ENCODE data around the gene ANKRD50.

DNA sequence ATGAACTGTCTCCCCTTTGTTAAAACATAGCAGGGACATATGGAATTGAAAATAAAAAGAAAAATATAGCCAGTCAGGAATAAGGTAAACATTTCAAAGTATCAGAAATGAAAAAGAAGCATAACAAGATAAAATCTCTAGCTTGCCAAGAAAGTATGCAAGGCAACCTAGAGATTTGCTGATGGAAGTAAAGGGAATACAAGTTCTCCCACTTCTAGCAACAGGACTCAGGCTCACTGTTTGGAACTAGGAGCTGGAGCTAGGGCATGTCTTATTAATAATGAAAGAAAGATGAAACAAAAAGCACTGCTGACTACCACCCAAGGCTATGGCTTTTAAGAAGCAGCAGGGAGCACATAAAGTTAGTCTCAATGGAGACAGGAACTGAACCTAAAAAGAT, 18.2 kb downstream of the ANKRD50 start:
- TF ChIP-seq EZH2 (IDR thresholded peaks at IDR 0.05), result no peak
- TF ChIP-seq, protein P1, sequence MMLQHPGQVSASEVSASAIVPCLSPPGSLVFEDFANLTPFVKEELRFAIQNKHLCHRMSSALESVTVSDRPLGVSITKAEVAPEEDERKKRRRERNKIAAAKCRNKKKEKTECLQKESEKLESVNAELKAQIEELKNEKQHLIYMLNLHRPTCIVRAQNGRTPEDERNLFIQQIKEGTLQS (IDR thresholded peaks at IDR 0.05), result no peak
- no peak for TF ChIP-seq SRF (IDR thresholded peaks at IDR 0.05; ENCODE audit: low read depth)
- TF ChIP-seq, protein P2, sequence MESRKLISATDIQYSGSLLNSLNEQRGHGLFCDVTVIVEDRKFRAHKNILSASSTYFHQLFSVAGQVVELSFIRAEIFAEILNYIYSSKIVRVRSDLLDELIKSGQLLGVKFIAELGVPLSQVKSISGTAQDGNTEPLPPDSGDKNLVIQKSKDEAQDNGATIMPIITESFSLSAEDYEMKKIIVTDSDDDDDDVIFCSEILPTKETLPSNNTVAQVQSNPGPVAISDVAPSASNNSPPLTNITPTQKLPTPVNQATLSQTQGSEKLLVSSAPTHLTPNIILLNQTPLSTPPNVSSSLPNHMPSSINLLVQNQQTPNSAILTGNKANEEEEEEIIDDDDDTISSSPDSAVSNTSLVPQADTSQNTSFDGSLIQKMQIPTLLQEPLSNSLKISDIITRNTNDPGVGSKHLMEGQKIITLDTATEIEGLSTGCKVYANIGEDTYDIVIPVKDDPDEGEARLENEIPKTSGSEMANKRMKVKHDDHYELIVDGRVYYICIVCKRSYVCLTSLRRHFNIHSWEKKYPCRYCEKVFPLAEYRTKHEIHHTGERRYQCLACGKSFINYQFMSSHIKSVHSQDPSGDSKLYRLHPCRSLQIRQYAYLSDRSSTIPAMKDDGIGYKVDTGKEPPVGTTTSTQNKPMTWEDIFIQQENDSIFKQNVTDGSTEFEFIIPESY (IDR thresholded peaks at IDR 0.05; ENCODE audit: extremely low read depth, insufficient replicate concordance, low read length), result no peak

Data from HCT116 (cell line).